ENCODE measurements around the gene RRP1B. TPM values are rescaled to one million over a fixed set of nuclear protein-coding genes. Genes with fewer than 3 reads are reported as not detected.
A peak's percentile ranks its signal among the peaks of the same experiment; 100 is the strongest.

Gene RRP1B
- total RNA-seq, 4 donors from 2014 or later = 12.5 to 24.7 (median 18.9) TPM

GRCh38 chr21:43731891-43732711 is 72.7 kb downstream of the RRP1B start:
- Histone ChIP-seq H3K36me3 (no peaks in the 10 kb centered on the region), H3K27me3 (no peaks in the 10 kb centered on the region), H3K9me3 (no peaks in the 10 kb centered on the region), H3K27ac (no peak overlapping the region), H3K4me1 (peaks cover 34 to 35% of the 10 kb centered on the region in 2 donors), H3K4me3 (peak overlapping the region in 1 of 4 donors; percentile 38)
- intact Hi-C loops (cut with DNase I; ENCODE audit: low total_unique reads) = no loop called here
- in situ Hi-C loops (cut with MboI; ENCODE audit: low sequenced_read_pairs in 4 of 4) = no loop called here
- no peak for TF ChIP-seq CTCF (IDR thresholded peaks at IDR 0.05 in 4 of 5, conservative IDR thresholded peaks at IDR 0.05 in 1 of 5)
- TF ChIP-seq POLR2A (IDR thresholded peaks at IDR 0.05) = no peak
- no peak for DNase-seq
- no peak for ATAC-seq

- TF ChIP-seq CTCF (IDR thresholded peaks at IDR 0.05 in 4 of 5, conservative IDR thresholded peaks at IDR 0.05 in 1 of 5) (no peak), POLR2A (IDR thresholded peaks at IDR 0.05) (no peak)
- no peak overlapping the region for H3K27ac ChIP-seq
- DNase-seq = no peak
- intact Hi-C loops (cut with DNase I; ENCODE audit: low total_unique reads) (no loop called here), in situ Hi-C loops (cut with MboI; ENCODE audit: low sequenced_read_pairs in 4 of 4) (no loop called here)
- no peak for ATAC-seq
- no peaks in the 10 kb centered on the region for H3K9me3 ChIP-seq
- H3K4me3 ChIP-seq = no peak overlapping the region
- no peaks in the 10 kb centered on the region for H3K27me3 ChIP-seq
- H3K4me1 ChIP-seq = peaks cover 26% of the 10 kb centered on the region in 2 donors
- no peaks in the 10 kb centered on the region for H3K36me3 ChIP-seq
Measured at GRCh38 chr21:43733060-43733459, 73.7 kb downstream of the RRP1B start.

GRCh38 chr21:43733529-43734071 is 74.2 kb downstream of the RRP1B start:
- ATAC-seq (no peak), DNase-seq (no peak)
- no peaks in the 10 kb centered on the region for H3K9me3 ChIP-seq
- no peak for TF ChIP-seq CTCF (IDR thresholded peaks at IDR 0.05 in 4 of 5, conservative IDR thresholded peaks at IDR 0.05 in 1 of 5)
- no peak for TF ChIP-seq POLR2A (IDR thresholded peaks at IDR 0.05)
- intact Hi-C loops (cut with DNase I; ENCODE audit: low total_unique reads) (no loop called here), in situ Hi-C loops (cut with MboI; ENCODE audit: low sequenced_read_pairs in 4 of 4) (no loop called here)
- no peaks in the 10 kb centered on the region for H3K27me3 ChIP-seq
- no peaks in the 10 kb centered on the region for H3K36me3 ChIP-seq
- H3K4me3 ChIP-seq = no peak overlapping the region
- H3K27ac ChIP-seq = no peak overlapping the region
- H3K4me1 ChIP-seq = peaks cover 20 to 21% of the 10 kb centered on the region in 2 donors

- no peaks in the 10 kb centered on the region for H3K9me3 ChIP-seq
- TF ChIP-seq CTCF (IDR thresholded peaks at IDR 0.05 in 4 of 5, conservative IDR thresholded peaks at IDR 0.05 in 1 of 5) (no peak), POLR2A (IDR thresholded peaks at IDR 0.05) (no peak)
- intact Hi-C loops (cut with DNase I; ENCODE audit: low total_unique reads) = no loop called here
- DNase-seq (no peak), ATAC-seq (no peak)
- no peaks in the 10 kb centered on the region for H3K36me3 ChIP-seq
- no peak overlapping the region for H3K27ac ChIP-seq
- no peak overlapping the region for H3K4me3 ChIP-seq
- peaks cover 13 to 15% of the 10 kb centered on the region in 2 donors for H3K4me1 ChIP-seq
- in situ Hi-C loops (cut with MboI; ENCODE audit: low sequenced_read_pairs in 4 of 4) = no loop called here
- no peaks in the 10 kb centered on the region for H3K27me3 ChIP-seq
Measured at GRCh38 chr21:43734131-43734927, 75.0 kb downstream of the RRP1B start.

Data from gastrocnemius medialis (tissue), 4 donors.